HG03520 (cell line): ENCODE measurements around the gene IL11RA.
"Not testable (repeated sequence)": the region's sequence is repeated elsewhere in the genome, so short reads cannot be mapped to it uniquely, and the experiment has no call there.

Experiments
- ATAC-seq: cut with Tn5 transposase; IDR thresholded peaks from one replicate; pipeline ENCODE4 v1.9.1; 2021; ENCODE audit warnings: mild to moderate bottlenecking, moderate library complexity; ENCODE audit not compliant: unreplicated experiment

The IL11RA gene

GRCh38 chr9:34628656-34629490 lies 23.1 kb upstream of the IL11RA start, which contains the start of gene ARID3C:
TSS of gene ARID3C (minus strand) at chr9:34629066. CDS start at chr9:34628014, 1,052 bp downstream.
- ATAC-seq = no peak

- no peak for ATAC-seq
Observed at GRCh38 chr9:34629491-34629808, 22.5 kb upstream of the IL11RA start.

GRCh38 chr9:34630402-34631154 lies 21.4 kb upstream of the IL11RA start:
- no peak for ATAC-seq

GRCh38 chr9:34633166-34633565 lies 18.8 kb upstream of the IL11RA start:
- ATAC-seq = no peak

- ATAC-seq = no peak
Observed at GRCh38 chr9:34633851-34634550, 18.0 kb upstream of the IL11RA start.

DNA sequence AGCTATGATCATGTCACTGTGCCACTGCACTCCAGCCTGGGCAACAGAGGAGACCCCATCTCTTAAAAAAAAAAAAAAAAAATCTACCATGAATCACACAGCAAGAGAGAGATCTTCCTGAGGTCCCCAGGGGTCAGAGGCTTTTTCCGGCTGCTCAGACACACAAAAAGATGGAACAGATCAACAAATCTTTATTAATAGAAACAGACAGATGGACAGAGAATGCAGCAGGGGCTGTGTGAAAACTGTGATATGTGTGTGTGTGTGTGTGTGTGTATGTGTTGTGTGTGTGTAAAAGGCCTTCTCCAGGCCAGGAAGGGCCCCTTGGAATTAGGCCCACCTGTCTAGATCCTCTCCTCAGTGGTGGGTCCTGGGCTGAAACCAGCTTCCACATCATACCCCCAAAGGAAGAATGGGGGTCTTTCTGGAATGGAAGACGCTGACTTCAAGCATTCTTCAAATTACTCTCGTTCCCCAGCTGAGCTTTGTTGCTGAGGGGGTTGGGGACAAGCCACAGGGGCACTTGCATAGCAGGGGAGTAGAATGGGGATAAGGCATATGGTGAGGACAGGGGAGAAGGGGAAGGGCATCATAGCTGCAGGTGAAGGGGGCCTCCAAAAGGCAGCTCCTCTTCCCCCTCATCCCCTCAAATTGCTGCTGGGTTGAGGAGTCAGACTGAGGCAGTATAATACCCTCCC lies 17.3 kb upstream of the IL11RA start:
- no peak for ATAC-seq

- no peak for ATAC-seq
Observed at GRCh38 chr9:34635556-34635955, 16.4 kb upstream of the IL11RA start.

GRCh38 chr9:34636791-34637355 lies 15.1 kb upstream of the IL11RA start:
- ATAC-seq = no peak

DNA sequence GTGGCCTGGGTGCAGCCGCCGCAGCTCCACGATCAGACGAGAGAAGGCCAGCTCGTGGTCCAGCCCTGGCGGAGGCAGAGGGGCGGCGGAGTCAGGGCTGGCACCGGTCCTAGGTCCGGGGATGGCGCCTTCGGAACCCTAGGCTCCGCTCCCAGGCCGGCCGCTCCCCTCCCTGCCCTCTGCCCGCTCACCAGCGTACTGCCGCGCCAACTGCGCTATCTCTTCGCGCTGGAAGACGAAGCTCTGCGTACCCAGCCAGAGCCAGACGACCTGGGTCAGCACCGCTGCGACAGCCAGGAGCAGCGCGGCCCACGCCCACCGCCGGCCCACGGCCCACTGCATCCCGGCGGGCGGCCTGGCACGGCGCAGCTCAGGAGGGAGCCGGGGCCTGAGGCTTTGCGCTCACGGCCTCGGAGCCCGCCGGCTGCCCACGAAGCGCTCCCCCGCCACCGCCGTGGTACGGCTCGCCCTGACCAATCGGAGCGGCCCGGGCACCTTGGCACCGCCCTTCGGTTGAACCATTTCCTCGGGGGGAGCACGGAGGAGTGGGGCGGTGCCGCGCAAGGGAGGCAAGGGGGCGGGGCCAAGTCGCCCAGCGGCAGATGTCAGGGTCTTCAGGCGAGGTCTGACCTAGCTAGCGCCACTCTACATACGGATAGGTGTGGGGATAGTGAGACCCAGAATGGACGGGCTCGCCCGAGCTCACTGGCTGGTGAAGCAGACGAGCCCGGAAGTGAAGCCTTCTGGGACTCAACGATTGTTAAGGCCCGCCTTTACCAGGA lies 14.4 kb upstream of the IL11RA start, which contains the start of gene SIGMAR1:
Gene SIGMAR1 (minus strand): TSS at position 432 of the 782 bp plus-strand sequence. CDS start 90 bp downstream, at position 342.
- ATAC-seq = peak; percentile 79

GRCh38 chr9:34638138-34638445 lies 13.9 kb upstream of the IL11RA start:
- ATAC-seq = no peak

GRCh38 chr9:34639322-34639721 lies 12.7 kb upstream of the IL11RA start:
- ATAC-seq = not testable (repeated sequence)

- ATAC-seq = no peak
Observed at GRCh38 chr9:34642679-34643078, 9.3 kb upstream of the IL11RA start.

GRCh38 chr9:34644766-34645314 lies 7.1 kb upstream of the IL11RA start:
- no peak for ATAC-seq

DNA sequence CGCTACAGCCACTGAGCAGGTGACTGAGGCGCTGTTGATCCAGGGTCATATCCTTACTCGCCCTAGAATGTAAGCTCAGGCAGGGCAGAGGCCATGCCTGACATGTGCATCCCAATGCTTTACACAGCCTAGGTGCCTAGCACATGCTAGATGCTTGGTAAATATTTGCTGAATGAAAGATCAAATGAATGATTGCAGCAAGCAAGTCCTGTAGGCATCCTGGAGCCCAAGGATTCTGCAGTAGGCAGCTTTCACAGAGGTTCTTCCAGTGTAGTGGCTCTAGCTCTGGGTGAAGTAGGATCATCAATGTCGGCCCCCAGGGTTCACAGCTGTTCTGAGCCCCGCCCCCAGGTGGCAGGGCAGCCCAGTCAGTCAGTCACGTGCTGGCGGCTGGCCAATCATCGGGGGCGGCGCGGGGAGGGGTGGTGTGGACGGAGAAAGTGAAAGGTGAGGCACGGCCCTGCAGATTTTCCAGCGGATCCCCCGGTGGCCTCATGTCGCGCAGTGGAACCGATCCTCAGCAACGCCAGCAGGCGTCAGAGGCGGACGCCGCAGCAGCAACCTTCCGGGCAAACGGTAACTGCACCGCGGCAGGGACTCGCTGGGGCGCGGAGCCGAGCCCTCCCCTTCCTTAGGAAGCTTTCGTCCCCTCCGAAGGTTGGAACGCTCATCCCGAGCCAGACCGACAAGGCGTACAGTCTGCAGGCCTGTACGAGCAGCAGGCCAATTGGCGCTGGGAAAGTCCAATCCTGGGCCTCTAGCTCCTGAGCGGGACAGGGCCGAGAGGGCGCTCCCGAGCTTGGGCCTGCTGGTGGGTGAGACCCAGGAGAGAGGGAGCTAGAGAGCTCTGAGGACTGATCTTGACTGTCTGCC lies 5.5 kb upstream of the IL11RA start, which contains the start of gene GALT:
Gene GALT (plus strand): TSS at position 465 of the 873 bp plus-strand sequence. CDS start 30 bp downstream, at position 495.
- ATAC-seq = peak; percentile 80

DNA sequence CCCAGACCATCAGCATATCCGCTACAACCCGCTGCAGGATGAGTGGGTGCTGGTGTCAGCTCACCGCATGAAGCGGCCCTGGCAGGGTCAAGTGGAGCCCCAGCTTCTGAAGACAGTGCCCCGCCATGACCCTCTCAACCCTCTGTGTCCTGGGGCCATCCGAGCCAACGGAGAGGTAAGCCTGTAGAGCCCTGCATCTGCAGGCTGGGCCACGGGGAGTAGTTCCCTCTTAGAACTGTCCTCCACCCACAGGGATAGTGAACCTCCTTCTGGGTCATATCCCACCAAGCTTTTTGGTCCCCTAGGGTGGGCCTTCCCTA lies 4.9 kb upstream of the IL11RA start:
- no peak for ATAC-seq

- ATAC-seq = no peak
Observed at GRCh38 chr9:34647651-34648050, 4.3 kb upstream of the IL11RA start.

DNA sequence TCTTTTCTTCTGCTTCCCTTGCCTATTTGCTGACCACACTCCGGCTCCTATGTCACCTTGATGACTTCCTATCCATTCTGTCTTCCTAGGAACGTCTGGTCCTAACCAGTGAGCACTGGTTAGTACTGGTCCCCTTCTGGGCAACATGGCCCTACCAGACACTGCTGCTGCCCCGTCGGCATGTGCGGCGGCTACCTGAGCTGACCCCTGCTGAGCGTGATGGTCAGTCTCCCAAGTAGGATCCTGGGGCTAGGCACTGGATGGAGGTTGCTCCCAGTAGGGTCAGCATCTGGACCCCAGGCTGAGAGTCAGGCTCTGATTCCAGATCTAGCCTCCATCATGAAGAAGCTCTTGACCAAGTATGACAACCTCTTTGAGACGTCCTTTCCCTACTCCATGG lies 3.3 kb upstream of the IL11RA start:
- ATAC-seq = no peak

DNA sequence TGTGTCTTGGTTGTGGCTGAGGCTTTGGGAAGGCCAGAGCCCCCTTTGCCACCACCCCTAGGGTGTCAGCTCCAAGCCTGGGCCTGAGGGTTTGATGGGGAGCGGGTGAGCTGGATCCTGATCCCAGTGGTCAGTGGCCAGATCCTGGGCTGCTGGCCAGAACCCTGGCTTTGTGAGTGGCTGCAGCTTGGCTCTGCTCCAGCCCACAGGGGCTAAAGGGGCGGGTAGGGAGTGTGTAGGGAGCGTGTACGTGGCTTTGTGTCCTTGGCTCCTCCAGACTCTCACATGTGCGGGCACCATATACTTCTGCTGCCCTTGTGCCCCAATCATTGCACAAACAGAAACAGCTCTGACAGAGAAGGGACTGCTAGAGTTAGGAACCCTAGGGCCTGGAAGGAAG lies 1.2 kb upstream of the IL11RA start:
- no peak for ATAC-seq

DNA sequence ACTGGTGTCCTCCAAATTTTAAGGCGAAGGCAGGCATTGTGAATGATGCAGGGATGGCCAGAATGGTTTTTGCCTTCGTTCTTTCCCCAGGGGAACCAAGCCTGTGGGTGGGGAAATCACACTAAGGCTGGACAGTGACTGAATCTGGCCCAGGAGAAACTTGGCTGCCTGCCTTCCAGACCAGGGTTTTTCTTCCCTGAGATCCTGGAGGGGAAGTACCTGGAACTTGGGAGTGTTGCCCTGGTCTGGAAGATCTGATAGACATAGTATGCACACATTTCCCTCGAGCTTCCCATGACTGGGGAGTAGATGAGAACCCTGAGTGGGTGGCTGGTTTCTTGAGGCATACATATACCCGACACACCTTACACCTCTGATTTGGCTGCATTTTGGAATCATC lies 664 bp upstream of the IL11RA start:
- no peak for ATAC-seq
